ENCODE results near the gene HLTF.

DNA sequence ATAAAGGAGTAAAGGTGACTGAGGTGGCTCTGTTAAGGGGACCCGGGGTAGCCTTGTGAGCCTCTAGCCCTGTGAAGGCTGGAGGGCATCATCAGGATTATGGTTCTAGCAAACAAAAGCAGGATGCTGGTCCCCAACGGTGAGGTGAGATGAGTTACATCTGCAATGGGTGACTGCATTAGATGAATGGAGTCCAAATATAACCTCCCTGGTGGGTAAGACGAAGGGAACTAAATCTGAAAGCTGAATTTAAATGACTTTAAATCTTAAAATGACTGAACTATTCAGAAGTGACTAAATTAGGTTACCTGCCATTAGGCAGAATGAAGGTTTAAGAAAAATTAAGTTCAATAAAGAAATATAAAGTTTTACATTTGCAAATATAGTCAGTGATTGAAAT, 4.6 kb upstream of the HLTF start:
- TF ChIP-seq, protein P1, sequence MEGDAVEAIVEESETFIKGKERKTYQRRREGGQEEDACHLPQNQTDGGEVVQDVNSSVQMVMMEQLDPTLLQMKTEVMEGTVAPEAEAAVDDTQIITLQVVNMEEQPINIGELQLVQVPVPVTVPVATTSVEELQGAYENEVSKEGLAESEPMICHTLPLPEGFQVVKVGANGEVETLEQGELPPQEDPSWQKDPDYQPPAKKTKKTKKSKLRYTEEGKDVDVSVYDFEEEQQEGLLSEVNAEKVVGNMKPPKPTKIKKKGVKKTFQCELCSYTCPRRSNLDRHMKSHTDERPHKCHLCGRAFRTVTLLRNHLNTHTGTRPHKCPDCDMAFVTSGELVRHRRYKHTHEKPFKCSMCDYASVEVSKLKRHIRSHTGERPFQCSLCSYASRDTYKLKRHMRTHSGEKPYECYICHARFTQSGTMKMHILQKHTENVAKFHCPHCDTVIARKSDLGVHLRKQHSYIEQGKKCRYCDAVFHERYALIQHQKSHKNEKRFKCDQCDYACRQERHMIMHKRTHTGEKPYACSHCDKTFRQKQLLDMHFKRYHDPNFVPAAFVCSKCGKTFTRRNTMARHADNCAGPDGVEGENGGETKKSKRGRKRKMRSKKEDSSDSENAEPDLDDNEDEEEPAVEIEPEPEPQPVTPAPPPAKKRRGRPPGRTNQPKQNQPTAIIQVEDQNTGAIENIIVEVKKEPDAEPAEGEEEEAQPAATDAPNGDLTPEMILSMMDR (conservative IDR thresholded peaks at IDR 0.05 in 1 of 2, IDR thresholded peaks at IDR 0.05 in 1 of 2; ENCODE audit: low read depth in 1 of 2, low read length in 2 of 2) = no peak
- no peak for TF ChIP-seq EZH2 (IDR thresholded peaks at IDR 0.05; ENCODE audit: low read length, missing control alignments)
